Pancreas (tissue), 10 donors: ENCODE results near the gene CDH4. TPM values are rescaled to one million over a fixed set of nuclear protein-coding genes. Genes with fewer than 3 reads are reported as not detected.

Experiments
- ATAC-seq, 4 donors: fragments of 200-7000 bp; cut with Tn5 transposase; one replicate each; pipeline versions ENCODE4 v1.8.0 to v1.9.1; 2020; ENCODE audit warnings: mild to moderate bottlenecking in 4 of 4, moderate library complexity in 4 of 4
- DNase-seq, 6 donors: peaks; one replicate each; pipeline ENCODE4 v3.0.0-alpha.2; 2020
- FAIRE-seq: peaks from 2 replicates; lab custom pipeline; 2012; peaks lifted over from hg19 to GRCh38; lab: Jason Lieb, UNC
- H3K27ac ChIP-seq, 4 donors: fragments of 200-600 bp; sonication (generic); 1 replicate in 3 of 4; 2 replicates in 1 of 4; pipeline versions ENCODE4 v1.5.0 to v1.8.0; 2020
- H3K27me3 ChIP-seq, 4 donors: fragments of 200-600 bp; one replicate each; pipeline ENCODE4 v1.8.0; 2021
- H3K36me3 ChIP-seq, 3 donors: fragments of 200-600 bp; sonication (generic) in 1 of 3; one replicate each; pipeline versions ENCODE4 v1.5.0 to v1.8.0; 2020 to 2021
- H3K4me1 ChIP-seq, 3 donors: fragments of 200-600 bp; one replicate each; pipeline ENCODE4 v1.8.0; 2021
- H3K4me3 ChIP-seq, 4 donors: fragments of 200-600 bp; sonication (generic) in 2 of 4; one replicate each; pipeline versions ENCODE4 v1.5.0 to v1.8.0; 2020 to 2021
- H3K9me3 ChIP-seq, 4 donors: fragments of 200-600 bp; one replicate each; pipeline ENCODE4 v1.8.0; 2021
- CTCF ChIP-seq, 4 donors: fragments of 200-600 bp; sonication (generic) in 3 of 4; IDR thresholded peaks; one replicate each; pipeline versions ENCODE4 v1.5.0 to v1.8.0; 2021; ENCODE audit warnings: antibody characterized with exemption in 4 of 4
- WGBS, 2 donors: extraction: QIAGEN DNeasy Blood & Tissue Kit; methylation state at CpG; one replicate each; pipeline ENCODE4 v1.1.7; 2013; 5-methylcytosine and 5-hydroxymethylcytosine counted together
- intact Hi-C, 3 donors: fragments of 100-400 bp; cut with DNase I; formaldehyde crosslinking; loops; one replicate each; pipeline versions ENCODE4 v1.11.1 to v1.14.2; 2022
- polyA plus RNA-seq, 2 donors: library from polyadenylated mRNA; stranded (reverse); fragments of 200-250 nt; gene quantifications; one replicate each; pipeline ENCODE4 v1.2.3, GENCODE V29; 2013
- total RNA-seq, 6 donors: library from RNA; stranded (reverse); fragmentation: NEBNext Ultra II Directional in 4 of 6; extraction: Animal tissue kit (Norgen Biotek cat#: 25700) in 4 of 6; gene quantifications; one replicate each; pipeline versions ENCODE4 v1.2.1 to v1.2.4, GENCODE V29; 2021 to 2023
- donor health status: healthy with polysubstance abuse.
- donor health status: DM: no; HTN: no; CAD: no; lungs with moderate emphysema.
- donor health status: DM: no; HTN: no; CAD: no.
- donor health status: control.
- donor health status: control.
- donor health status: Bipolar disorder and iron deficiency.
- donor health status: DM: yes; HTN: yes; CAD: no.
- donor health status: DM: no; HTN: no; CAD: no.
- donor health status: DM: no; HTN: no; CAD: no.
- donor health status: DM: yes; HTN: yes; CAD: no.

CDH4 gene
- total and polyA plus RNA-seq, 8 donors = 0.04 to 1.4 (median 0.27) TPM

GRCh38 chr20:61786230-61786629 is 534.2 kb downstream of the CDH4 start:
- no peak overlapping the region for H3K27ac ChIP-seq
- H3K27me3 ChIP-seq = no peaks in the 10 kb centered on the region
- no peak for TF ChIP-seq CTCF (IDR thresholded peaks at IDR 0.05)
- H3K36me3 ChIP-seq = no peaks in the 10 kb centered on the region
- intact Hi-C loops = no loop called here
- no peak for ATAC-seq
- WGBS, 2 donors = 69 to 81% methylated on average over 14 of the region's 14 CpGs
- FAIRE-seq = no peak
- DNase-seq = no peak
- H3K4me3 ChIP-seq = no peak overlapping the region
- H3K9me3 ChIP-seq = no peaks in the 10 kb centered on the region
- H3K4me1 ChIP-seq = no peaks in the 10 kb centered on the region

GRCh38 chr20:61788343-61788742 is 536.3 kb downstream of the CDH4 start:
- no peak for TF ChIP-seq CTCF (IDR thresholded peaks at IDR 0.05)
- no peak overlapping the region for H3K4me3 ChIP-seq
- H3K27me3 ChIP-seq = no peaks in the 10 kb centered on the region
- intact Hi-C loops = no loop called here
- no peaks in the 10 kb centered on the region for H3K36me3 ChIP-seq
- no peak overlapping the region for H3K27ac ChIP-seq
- no peaks in the 10 kb centered on the region for H3K9me3 ChIP-seq
- no peaks in the 10 kb centered on the region for H3K4me1 ChIP-seq
- 58 to 64% methylated on average over 5 of the region's 5 CpGs for WGBS, 2 donors
- DNase-seq (peak in 1 of 6 donors; percentile 31), FAIRE-seq (no peak), ATAC-seq (no peak)

- ATAC-seq (no peak), DNase-seq (peak in 1 of 6 donors; percentile 22), FAIRE-seq (no peak)
- H3K36me3 ChIP-seq = no peaks in the 10 kb centered on the region
- H3K4me1 ChIP-seq = no peaks in the 10 kb centered on the region
- WGBS, 2 donors = 68 to 77% methylated on average over 10 of the region's 10 CpGs
- no peaks in the 10 kb centered on the region for H3K27me3 ChIP-seq
- intact Hi-C loops = no loop called here
- H3K4me3 ChIP-seq = no peak overlapping the region
- no peaks in the 10 kb centered on the region for H3K9me3 ChIP-seq
- no peak for TF ChIP-seq CTCF (IDR thresholded peaks at IDR 0.05)
- no peak overlapping the region for H3K27ac ChIP-seq
These were observed 537.3 kb downstream of the CDH4 start for GRCh38 chr20:61789329-61789728.

GRCh38 chr20:61790116-61790827 is 538.2 kb downstream of the CDH4 start:
- intact Hi-C loops = no loop called here
- 72 to 73% methylated on average over 2 of the region's 2 CpGs for WGBS, 2 donors
- no peak for TF ChIP-seq CTCF (IDR thresholded peaks at IDR 0.05)
- Histone ChIP-seq H3K4me3 (no peak overlapping the region), H3K9me3 (no peaks in the 10 kb centered on the region), H3K27ac (no peak overlapping the region), H3K4me1 (no peaks in the 10 kb centered on the region), H3K27me3 (no peaks in the 10 kb centered on the region), H3K36me3 (no peaks in the 10 kb centered on the region)
- DNase-seq (no peak), ATAC-seq (no peak), FAIRE-seq (no peak)

GRCh38 chr20:61791995-61792394 is 539.9 kb downstream of the CDH4 start:
- FAIRE-seq (no peak), DNase-seq (peak in 1 of 6 donors; percentile 20), ATAC-seq (no peak)
- 61 to 69% methylated on average over 6 of the region's 6 CpGs for WGBS, 2 donors
- no peak for TF ChIP-seq CTCF (IDR thresholded peaks at IDR 0.05)
- Histone ChIP-seq H3K27ac (no peak overlapping the region), H3K9me3 (no peaks in the 10 kb centered on the region), H3K36me3 (no peaks in the 10 kb centered on the region), H3K4me3 (no peak overlapping the region), H3K4me1 (no peaks in the 10 kb centered on the region), H3K27me3 (no peaks in the 10 kb centered on the region)
- intact Hi-C loops = no loop called here
